ENCODE measurements around the gene OSCP1.
"Not testable (repeated sequence)": the region's sequence is repeated elsewhere in the genome, so short reads cannot be mapped to it uniquely, and the experiment has no call there.

Gene OSCP1

GRCh38 chr1:36450270-36450918 is at the start of gene OSCP1:
Gene OSCP1, minus strand, starts transcription at chr1:36450451. Its CDS starts 82 bp downstream, at chr1:36450369.
- DNase-seq: peak; percentile 53

- DNase-seq: no peak
Observed at GRCh38 chr1:36497207-36497606, 47.0 kb upstream of the OSCP1 start.

DNA sequence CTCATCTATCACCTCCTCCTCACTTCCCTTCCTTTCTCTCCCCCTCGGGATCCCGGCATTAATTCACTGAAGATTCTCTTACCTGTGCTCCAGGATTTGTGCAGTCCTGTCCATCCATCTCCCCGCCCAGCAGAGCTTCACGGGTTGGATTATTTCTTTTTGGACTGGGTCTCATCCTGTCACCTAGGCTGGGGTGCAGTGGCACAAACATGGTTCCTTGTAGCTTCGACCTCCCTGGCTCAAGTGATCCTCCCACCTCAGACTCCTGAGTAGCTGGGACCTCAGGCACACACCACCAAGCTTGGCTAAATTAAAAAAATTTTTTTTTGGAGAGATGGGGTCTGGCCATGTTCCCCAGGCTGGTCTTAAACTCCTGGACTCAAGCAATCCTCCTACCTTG is 44.7 kb upstream of the OSCP1 start:
- DNase-seq: no peak

- no peak for DNase-seq
Observed at GRCh38 chr1:36493524-36493923, 43.3 kb upstream of the OSCP1 start.

DNA sequence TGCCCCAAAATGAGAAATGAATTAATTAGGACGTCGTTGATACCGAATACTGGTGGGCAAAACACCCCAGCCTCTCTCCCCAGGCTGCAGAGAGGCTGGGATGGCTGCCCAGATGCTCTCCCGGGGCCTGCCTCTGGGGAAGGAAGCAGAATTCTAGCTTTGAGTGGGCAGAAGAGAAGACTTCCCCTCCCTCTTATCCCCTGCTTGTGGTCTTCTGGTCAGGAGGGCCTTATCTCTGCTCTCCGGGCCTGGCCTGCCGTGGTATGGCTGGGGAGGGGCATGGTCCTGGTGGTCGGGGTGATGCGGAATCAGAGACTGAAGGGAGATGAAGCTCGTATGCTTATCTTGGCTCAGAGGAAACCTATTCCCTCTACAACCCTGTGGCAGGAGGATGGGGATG is 42.2 kb upstream of the OSCP1 start:
- DNase-seq: no peak

DNA sequence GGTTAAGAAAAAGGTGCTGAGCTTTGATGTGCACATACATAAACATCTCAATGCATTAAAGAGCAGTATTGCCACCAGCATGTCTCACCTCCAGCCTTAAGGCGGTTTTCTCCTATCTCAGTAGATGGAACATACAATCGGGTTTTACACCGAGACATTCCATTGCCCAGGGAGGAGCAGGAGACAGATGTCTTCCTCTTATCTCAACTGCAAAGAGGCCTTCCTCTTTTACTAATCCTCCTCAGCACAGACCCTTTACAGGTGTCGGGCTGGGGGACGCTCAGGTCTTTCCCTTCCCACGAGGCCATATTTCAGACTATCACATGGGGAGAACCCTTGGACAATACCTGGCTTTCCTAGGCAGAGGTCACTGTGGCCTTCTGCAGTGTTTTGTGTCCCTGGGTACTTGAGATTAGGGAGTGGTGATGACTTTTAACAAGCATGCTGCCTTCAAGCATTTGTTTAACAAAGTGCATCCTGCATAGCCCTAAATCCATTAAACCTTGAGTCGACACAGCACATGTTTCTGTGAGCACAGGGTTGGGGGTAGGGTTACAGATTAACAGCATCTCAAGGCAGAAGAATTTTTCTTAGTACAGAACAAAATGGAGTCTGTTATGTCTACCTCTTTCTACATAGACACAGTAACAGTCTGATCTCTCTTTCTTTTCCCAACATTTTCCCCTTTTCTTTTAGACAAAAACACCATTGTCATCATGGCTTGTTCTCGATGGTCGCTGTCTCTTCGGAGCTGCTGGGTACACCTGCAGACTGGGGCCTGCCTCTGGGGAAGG is 39.2 kb upstream of the OSCP1 start:
- not testable (repeated sequence) for DNase-seq

GRCh38 chr1:36487906-36488305 is 37.7 kb upstream of the OSCP1 start:
- DNase-seq: no peak

DNA sequence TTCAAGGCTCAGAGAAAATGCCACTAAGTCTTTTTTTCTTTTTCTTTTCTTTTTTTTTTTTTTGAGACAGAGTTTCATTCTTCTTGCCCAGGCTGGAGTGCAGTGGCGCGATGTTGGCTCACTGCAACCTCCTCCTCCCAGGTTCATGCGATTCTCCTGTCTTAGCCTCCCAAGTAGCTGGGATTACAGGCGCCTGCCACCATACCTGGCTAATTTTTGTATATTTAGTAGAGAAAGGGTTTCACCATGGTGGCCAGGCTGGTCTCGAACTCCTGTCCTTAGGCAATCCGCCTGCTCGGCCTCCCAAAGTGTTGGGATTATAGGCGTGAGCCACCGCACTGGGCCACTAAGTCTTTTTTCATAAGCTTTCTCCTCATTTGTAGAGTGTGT is 37.1 kb upstream of the OSCP1 start:
- not testable (repeated sequence) for DNase-seq

- no peak for DNase-seq
Observed at GRCh38 chr1:36486439-36487335, 36.4 kb upstream of the OSCP1 start.

DNA sequence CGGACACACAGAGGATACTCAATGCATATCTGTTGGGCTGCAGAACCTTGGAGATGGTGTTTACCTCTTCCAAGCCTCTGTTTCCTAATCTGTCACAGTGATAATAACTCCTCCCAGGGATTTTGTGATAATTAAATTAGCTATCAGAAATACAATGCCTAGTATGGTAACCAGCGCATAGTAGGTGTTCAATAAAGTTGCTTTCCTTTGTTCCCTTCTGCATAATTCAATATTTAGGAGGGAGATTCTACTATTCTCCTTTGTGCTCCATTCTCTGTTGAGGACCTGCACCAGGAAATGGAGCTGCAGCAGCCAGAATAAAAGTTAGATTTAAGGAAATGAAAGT is 35.8 kb upstream of the OSCP1 start:
- DNase-seq: no peak

- DNase-seq: no peak
Observed at GRCh38 chr1:36484099-36484498, 33.8 kb upstream of the OSCP1 start.

DNA sequence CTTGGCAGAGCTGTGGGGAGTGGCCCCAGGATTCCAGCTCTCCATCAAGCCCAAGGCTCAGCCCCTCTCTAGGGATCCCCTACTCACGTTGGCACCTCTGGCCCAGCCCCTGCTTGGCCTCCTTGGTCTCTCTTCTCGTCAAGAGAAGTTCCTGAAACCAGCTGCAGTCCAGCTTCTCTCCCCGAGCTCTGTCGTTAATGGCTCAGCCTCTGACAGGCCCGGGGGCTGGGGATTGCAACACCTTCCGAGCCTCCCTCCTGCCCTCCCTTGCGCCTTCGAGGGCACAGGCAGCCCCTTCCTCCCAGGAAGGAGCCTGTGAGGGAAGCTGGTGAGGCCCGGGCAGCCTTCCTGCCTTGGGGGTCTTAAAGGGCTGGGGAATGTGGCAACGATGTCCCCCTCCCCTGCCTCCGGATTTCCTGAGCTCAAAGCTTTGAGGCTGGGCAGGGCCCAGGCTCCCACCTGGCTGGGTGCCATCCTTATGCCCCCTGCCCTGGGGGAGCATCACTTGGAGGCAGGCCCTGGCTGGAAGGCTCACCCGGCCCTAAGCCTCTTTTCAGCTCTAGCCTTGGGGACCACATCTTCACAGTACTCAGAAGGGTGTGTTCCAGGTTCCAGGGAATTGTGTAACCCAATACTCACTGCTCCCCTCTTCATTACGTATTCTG is 32.6 kb upstream of the OSCP1 start, which contains the start of gene CSF3R:
Gene CSF3R (minus strand): TSS at position 190 of the 665 bp plus-strand sequence. CDS start 3,417 bp downstream, outside the sequence.
- DNase-seq: no peak

GRCh38 chr1:36481771-36482723 is 31.8 kb upstream of the OSCP1 start:
- no peak for DNase-seq

DNA sequence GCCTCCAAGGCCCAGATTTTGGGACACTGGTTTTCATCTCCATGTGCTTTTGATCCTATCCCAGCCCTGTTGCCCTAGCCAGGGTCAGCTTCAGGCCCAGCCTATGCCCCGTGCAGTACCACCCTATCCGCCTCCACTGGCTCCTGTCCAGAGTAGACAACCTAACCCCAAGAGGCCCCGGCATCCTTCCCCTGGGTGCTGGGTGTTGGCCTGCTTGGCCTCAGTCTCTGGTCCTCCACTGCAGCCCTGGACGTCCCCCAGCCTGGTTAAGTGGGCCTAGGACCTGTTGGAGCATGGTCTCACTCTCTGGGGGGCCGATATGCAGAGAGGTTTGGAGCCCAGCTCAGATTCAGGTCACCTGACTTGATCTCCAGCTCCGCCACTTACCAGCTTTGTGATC is 30.8 kb upstream of the OSCP1 start:
- DNase-seq: no peak

- DNase-seq: no peak
Observed at GRCh38 chr1:36480161-36480560, 29.9 kb upstream of the OSCP1 start.

DNA sequence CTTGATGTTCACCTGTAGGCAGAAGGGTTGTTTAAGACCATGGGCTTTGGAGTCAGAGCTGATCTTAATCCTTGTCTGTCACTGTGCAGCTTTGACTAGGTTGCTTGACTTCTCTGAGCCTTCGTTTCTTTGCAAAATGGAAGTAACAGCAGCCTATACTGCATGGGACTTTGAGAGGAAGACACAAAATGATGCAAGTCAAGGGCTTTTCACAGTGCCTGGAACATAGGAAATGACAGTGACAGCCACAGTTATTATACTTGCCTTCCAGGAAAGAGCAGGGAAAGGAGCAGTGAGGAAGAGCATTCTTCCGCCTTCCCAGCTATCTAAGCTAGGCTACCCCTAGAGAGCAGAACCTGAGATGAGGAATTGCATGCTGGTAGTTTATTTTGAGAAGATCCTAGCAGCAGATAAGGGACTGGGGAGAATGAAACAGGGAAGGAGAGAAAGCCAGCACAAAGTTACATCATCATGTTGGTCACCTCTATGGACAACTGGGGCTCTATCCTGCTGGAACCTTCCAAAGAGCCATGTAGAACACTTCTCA is 29.3 kb upstream of the OSCP1 start:
- DNase-seq: no peak

DNA sequence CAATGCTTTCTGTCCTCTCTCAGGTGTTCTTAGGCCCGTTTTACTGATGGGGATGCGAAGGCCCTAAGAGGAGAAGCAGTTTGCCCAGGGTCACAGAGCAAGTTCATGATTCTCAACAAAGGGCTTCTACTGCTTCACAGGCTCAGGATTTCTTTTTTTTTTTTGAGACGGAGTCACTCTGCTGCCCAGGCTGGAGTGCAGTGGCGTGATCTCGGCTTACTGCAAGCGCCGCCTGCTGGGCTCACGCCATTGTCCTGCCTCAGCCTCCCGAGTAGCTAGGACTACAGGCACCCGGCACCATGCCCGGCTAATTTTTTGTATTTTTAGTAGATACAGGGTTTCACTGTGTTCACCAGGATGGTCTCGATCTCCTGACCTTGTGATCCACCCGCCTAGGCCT is 27.4 kb upstream of the OSCP1 start:
- not testable (repeated sequence) for DNase-seq

DNA sequence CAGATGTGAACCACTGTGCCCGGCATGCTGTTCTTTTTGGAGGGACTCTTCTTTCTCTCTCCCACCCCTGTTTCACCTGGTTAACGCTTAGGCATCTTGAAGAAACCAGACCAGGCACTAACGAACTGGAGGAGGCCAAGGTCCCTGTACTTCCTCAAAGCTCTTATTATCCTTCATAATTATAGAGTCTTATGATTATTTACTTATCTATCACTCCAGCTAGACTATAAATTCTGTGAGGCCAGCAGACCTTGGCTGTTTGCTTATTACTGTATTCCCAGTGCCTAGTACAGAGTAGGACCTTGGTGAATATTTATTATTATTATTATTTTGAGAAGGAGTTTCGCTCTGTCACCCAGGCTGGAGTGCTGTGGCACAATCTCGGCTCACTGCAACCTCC is 26.7 kb upstream of the OSCP1 start:
- no peak for DNase-seq

DNA sequence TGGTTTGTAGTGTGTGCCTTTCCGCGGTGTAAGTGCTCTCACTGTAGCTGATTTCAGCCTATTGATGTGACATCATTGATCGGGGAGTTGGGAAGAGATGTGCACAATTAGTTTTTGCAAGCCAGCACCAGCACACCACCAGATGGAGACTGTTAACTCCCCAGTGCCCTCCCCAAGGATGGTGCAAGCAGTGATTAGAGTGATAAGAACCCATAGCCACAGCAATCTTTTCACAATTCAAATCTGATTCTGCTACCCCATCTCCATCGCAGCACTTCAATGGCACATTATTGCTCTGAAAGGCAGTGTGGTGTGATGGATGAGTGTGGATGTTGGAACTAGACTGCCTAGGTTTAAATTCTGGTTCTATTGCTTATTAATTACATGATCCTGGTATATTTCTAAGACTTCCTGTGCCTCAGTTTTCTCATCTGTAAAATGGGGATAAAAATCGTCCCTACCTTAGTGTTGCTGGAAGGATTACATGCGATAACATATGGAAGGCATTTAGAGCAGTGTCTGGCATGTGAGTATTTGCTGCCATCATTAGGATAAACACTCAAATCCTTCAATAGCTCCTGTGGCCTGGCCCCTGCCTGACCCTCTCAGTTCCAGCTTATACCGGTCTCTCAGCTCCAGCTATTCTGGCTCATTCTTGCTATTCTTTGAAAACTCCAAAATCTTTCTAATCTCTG is 25.8 kb upstream of the OSCP1 start:
- no peak for DNase-seq

GRCh38 chr1:36475341-36475740 is 25.1 kb upstream of the OSCP1 start:
- no peak for DNase-seq

DNA sequence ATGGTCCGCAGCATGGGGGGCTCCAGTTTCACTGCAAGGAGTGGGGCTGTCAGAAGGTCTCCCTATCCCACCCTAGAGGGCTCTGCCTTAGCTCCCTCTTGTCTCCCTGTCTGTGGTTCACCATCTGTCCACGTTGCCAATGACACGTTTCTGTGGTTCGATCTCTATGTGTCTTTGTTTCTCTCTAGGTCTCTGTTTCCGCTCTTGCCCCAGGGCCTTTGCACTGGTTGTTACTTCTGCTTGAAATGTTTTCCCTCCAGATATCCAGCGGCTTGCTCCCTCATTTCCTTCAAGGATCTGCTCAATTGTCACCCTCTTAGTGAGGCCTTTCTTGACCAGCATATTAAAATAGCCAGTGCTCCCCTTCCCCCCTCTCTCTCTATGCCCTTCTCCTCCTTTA is 22.4 kb upstream of the OSCP1 start:
- no peak for DNase-seq

Data from NCI-H1694 (cell line).